Transverse colon (tissue), 4 donors: ENCODE data around the gene ARMCX4. TPM values are rescaled to one million over a fixed set of nuclear protein-coding genes. Genes with fewer than 3 reads are reported as not detected.
"Not testable (repeated sequence)": the region's sequence is repeated elsewhere in the genome, so short reads cannot be mapped to it uniquely, and the experiment has no call there.

ENCODE experiments used
- DNase-seq: peaks from one replicate; pipeline ENCODE4 v3.0.0-alpha.2; 2019
- H3K27ac ChIP-seq, 4 donors: fragments of 200-600 bp; sonication (generic); 2 replicates each; pipeline ENCODE4 v1.5.1; 2016 to 2018; ENCODE audit warnings: inconsistent platforms in 4 of 4
- H3K27me3 ChIP-seq: fragments of 200-600 bp; sonication (generic); 2 replicates; pipeline ENCODE4 v1.5.1; 2017; ENCODE audit warnings: inconsistent platforms
- H3K36me3 ChIP-seq, 4 donors: fragments of 200-600 bp; sonication (generic); 2 replicates each; pipeline ENCODE4 v1.5.1; 2017 to 2019; ENCODE audit warnings: inconsistent platforms in 4 of 4
- H3K4me1 ChIP-seq, 4 donors: fragments of 200-600 bp; sonication (generic); 2 replicates each; pipeline ENCODE4 v1.5.1; 2017 to 2020; ENCODE audit warnings: inconsistent platforms in 4 of 4
- H3K4me3 ChIP-seq, 4 donors: fragments of 200-600 bp; sonication (generic); 1 replicate in 1 of 4; 2 replicates in 3 of 4; pipeline versions ENCODE4 v1.5.1 to v1.6.1; 2017 to 2019; ENCODE audit warnings: inconsistent platforms in 4 of 4
- H3K9me3 ChIP-seq, 2 donors: fragments of 200-600 bp; sonication (generic); 2 replicates each; pipeline ENCODE4 v1.5.1; 2017 to 2019; ENCODE audit warnings: inconsistent platforms in 2 of 2
- CTCF ChIP-seq, 5 experiments: fragments of 200-600 bp in 3 of 5; fragments of 450-650 bp in 2 of 5; sonication (generic) in 3 of 5; IDR thresholded peaks; 1 replicate in 2 of 5; 2 replicates in 3 of 5; pipeline ENCODE4 v1.5.1; 2016 to 2017; ENCODE audit warnings: antibody characterized with exemption in 5 of 5, inconsistent platforms in 3 of 5, mild to moderate bottlenecking in 2 of 5, moderate library complexity in 1 of 5
- EP300 ChIP-seq: sonication (generic); formaldehyde crosslinking; IDR thresholded peaks from one replicate; pipeline ENCODE4 v1.6.1; 2017; ENCODE audit warnings: antibody characterized with exemption, low read depth
- POLR2A ChIP-seq: fragments of 450-650 bp; IDR thresholded peaks from one replicate; pipeline ENCODE4 v1.6.1; 2016; ENCODE audit warnings: antibody characterized with exemption, mild to moderate bottlenecking, moderate library complexity
- POLR2AphosphoS5 ChIP-seq, 3 donors: sonication (generic); formaldehyde crosslinking; IDR thresholded peaks; one replicate each; pipeline ENCODE4 v1.6.1; 2016; ENCODE audit warnings: antibody characterized with exemption in 3 of 3
- WGBS, 2 donors: methylation state at CpG; one replicate each; pipeline ENCODE4 v1.1.5; 2018; ENCODE audit warnings: low coverage in 1 of 2; 5-methylcytosine and 5-hydroxymethylcytosine counted together
- in situ Hi-C, 4 donors: fragments of 200-750 bp; cut with MboI; loops; one replicate each; pipeline versions ENCODE4 v1.15.0 to v1.15.1; 2017; ENCODE audit warnings: low sequenced_read_pairs in 3 of 4, low pct_ligation_motif_present in 1 of 4, low pct_unique_long_range_greater_than_20kb in 1 of 4
- intact Hi-C: fragments of 100-400 bp; cut with DNase I; formaldehyde crosslinking; loops from one replicate; pipeline ENCODE4 v1.15.1; 2023; ENCODE audit warnings: low total_unique reads
- total RNA-seq, 4 donors: library from RNA; depleted of rRNA; stranded (reverse); fragments of >200 nt; gene quantifications; one replicate each; pipeline ENCODE4 v1.1.0, GENCODE V29; 2016

The ARMCX4 gene
- total RNA-seq, 4 donors from 2014 or later = 3.8 to 41.5 (median 10.6) TPM

GRCh38 chrX:101493225-101493624, 8.0 kb downstream of the ARMCX4 start:
- no peaks in the 10 kb centered on the region for H3K4me1 ChIP-seq
- no peaks in the 10 kb centered on the region for H3K36me3 ChIP-seq
- TF ChIP-seq EP300 = no peak
- no peak for TF ChIP-seq POLR2AphosphoS5 (IDR thresholded peaks at IDR 0.05)
- TF ChIP-seq POLR2A = no peak
- TF ChIP-seq CTCF (IDR thresholded peaks at IDR 0.05) = no peak
- DNase-seq = no peak
- H3K4me3 ChIP-seq = no peak overlapping the region
- no peaks in the 10 kb centered on the region for H3K27me3 ChIP-seq
- WGBS, 2 donors = 88% methylated on average over 1 of the region's 1 CpG; no CpG with 5 or more reads in 1 of the 2 donors
- intact Hi-C loops (no loop called here), in situ Hi-C loops (no loop called here)
- no peak overlapping the region for H3K27ac ChIP-seq
- no peaks in the 10 kb centered on the region for H3K9me3 ChIP-seq

GRCh38 chrX:101502929-101503328, 17.7 kb downstream of the ARMCX4 start:
- H3K9me3 ChIP-seq, in situ Hi-C loops, H3K36me3 ChIP-seq, H3K4me1 ChIP-seq, H3K27me3 ChIP-seq, H3K27ac ChIP-seq, H3K4me3 ChIP-seq, intact Hi-C loops, DNase-seq: not testable (repeated sequence)
- 100% methylated on average over 1 of the region's 1 CpG for WGBS, 2 donors

GRCh38 chrX:101507372-101507771, 22.1 kb downstream of the ARMCX4 start:
- Histone ChIP-seq H3K4me1 (no peaks in the 10 kb centered on the region), H3K27ac (no peak overlapping the region), H3K27me3 (no peaks in the 10 kb centered on the region), H3K9me3 (no peaks in the 10 kb centered on the region), H3K4me3 (no peak overlapping the region), H3K36me3 (no peaks in the 10 kb centered on the region)
- intact Hi-C loops (no loop called here), in situ Hi-C loops (no loop called here)
- DNase-seq = no peak
- TF ChIP-seq CTCF (IDR thresholded peaks at IDR 0.05) (no peak), POLR2A (no peak), POLR2AphosphoS5 (IDR thresholded peaks at IDR 0.05) (no peak), EP300 (no peak)

GRCh38 chrX:101507986-101508385, 22.7 kb downstream of the ARMCX4 start:
- Histone ChIP-seq H3K27me3 (no peaks in the 10 kb centered on the region), H3K4me1 (no peaks in the 10 kb centered on the region), H3K4me3 (no peak overlapping the region), H3K36me3 (no peaks in the 10 kb centered on the region), H3K27ac (no peak overlapping the region), H3K9me3 (no peaks in the 10 kb centered on the region)
- in situ Hi-C loops = no loop called here
- intact Hi-C loops = no loop called here
- WGBS, 2 donors = 67 to 87% methylated on average over 1 to 4 of the region's 4 CpGs
- DNase-seq = no peak
- TF ChIP-seq POLR2AphosphoS5 (IDR thresholded peaks at IDR 0.05) = no peak
- TF ChIP-seq EP300 = no peak

GRCh38 chrX:101530944-101531343, 45.7 kb downstream of the ARMCX4 start:
- intact Hi-C loops = no loop called here
- in situ Hi-C loops = no loop called here
- TF ChIP-seq POLR2A (no peak), CTCF (IDR thresholded peaks at IDR 0.05) (no peak)

More at GRCh38 chrX:101530944-101531343, 45.7 kb downstream of the ARMCX4 start:
- no peak for DNase-seq
- H3K36me3 ChIP-seq = no peaks in the 10 kb centered on the region
- 68% methylated on average over 2 of the region's 2 CpGs; no CpG with 5 or more reads in 1 of the 2 donors for WGBS, 2 donors
- no peaks in the 10 kb centered on the region for H3K9me3 ChIP-seq
- H3K27me3 ChIP-seq = no peaks in the 10 kb centered on the region
- no peak overlapping the region for H3K27ac ChIP-seq
- no peaks in the 10 kb centered on the region for H3K4me1 ChIP-seq
- H3K4me3 ChIP-seq = no peak overlapping the region

Other genes starting within 250 kb of the ARMCX4 start
- gene TAF7L, start 194.1 kb upstream of the ARMCX4 start, total RNA-seq = under 1 TPM in 2 of 4 donors, not detected in 2; 0.64 to 0.75 TPM
- gene TIMM8A, start 136.7 kb upstream of the ARMCX4 start, total RNA-seq = 1 to 10 TPM; 2.8 to 8.6 (median 5.5) TPM
- gene BTK, start 99.3 kb upstream of the ARMCX4 start, total RNA-seq = 1 to 10 TPM in 3 of 4 donors, under 1 TPM in 1; 0.40 to 7.9 (median 4.4) TPM
- 100 to 1,000 TPM; 227 to 838 (median 617) TPM for gene RPL36A, start 94.4 kb upstream of the ARMCX4 start, total RNA-seq
- gene GLA, start 77.5 kb upstream of the ARMCX4 start, total RNA-seq = 10 to 100 TPM in 2 of 4 donors, 1 to 10 TPM in 2; 1.4 to 20.8 (median 13.5) TPM
- 10 to 100 TPM in 3 of 4 donors, 1 to 10 TPM in 1; 9.7 to 46.1 (median 33.2) TPM for gene HNRNPH2, start 77.2 kb upstream of the ARMCX4 start, total RNA-seq
- 10 to 100 TPM in 2 of 4 donors, 1 to 10 TPM in 2; 5.2 to 16.1 (median 12.1) TPM for gene ARMCX1, start 65.1 kb downstream of the ARMCX4 start, total RNA-seq
- 10 to 100 TPM in 1 of 4 donors, 1 to 10 TPM in 1, not detected in 2; 7.2 to 13.5 TPM for gene ARMCX6, start 132.5 kb downstream of the ARMCX4 start, total RNA-seq
- gene ARMCX3, start 137.7 kb downstream of the ARMCX4 start, total RNA-seq = 10 to 100 TPM; 18.7 to 38.5 (median 25.2) TPM
- gene ARMCX2, start 174.4 kb downstream of the ARMCX4 start, total RNA-seq = 10 to 100 TPM in 1 of 4 donors, 1 to 10 TPM in 3; 5.9 to 11.7 (median 6.7) TPM